Ishikawa (cell line): ENCODE data around the gene ZNF618.

Source experiments
- CEBPB ChIP-seq: IDR thresholded peaks from 2 replicates; pipeline ENCODE4 v1.6.1; 2012
- CREB1 ChIP-seq: IDR thresholded peaks from 2 replicates; pipeline ENCODE4 v1.6.1; 2012; ENCODE audit warnings: low read depth
- EGR1 ChIP-seq: IDR thresholded peaks from 2 replicates; pipeline ENCODE4 v1.6.1; 2012
- EP300 ChIP-seq: IDR thresholded peaks from 2 replicates; pipeline ENCODE4 v1.6.1; 2012; ENCODE audit warnings: borderline replicate concordance
- FOXM1 ChIP-seq: IDR thresholded peaks from 2 replicates; pipeline ENCODE4 v1.6.1; 2012; ENCODE audit warnings: low read depth, borderline replicate concordance
- NFIC ChIP-seq: IDR thresholded peaks from 2 replicates; pipeline ENCODE4 v1.6.1; 2012
- RAD21 ChIP-seq: IDR thresholded peaks from 2 replicates; pipeline ENCODE4 v1.6.1; 2012; ENCODE audit warnings: low read depth
- REST ChIP-seq: IDR thresholded peaks from 2 replicates; pipeline ENCODE4 v1.6.1; 2012; ENCODE audit warnings: low read depth, mild to moderate bottlenecking
- TAF1 ChIP-seq: IDR thresholded peaks from 2 replicates; pipeline ENCODE4 v1.6.1; 2012; ENCODE audit warnings: low read depth, mild to moderate bottlenecking
- TCF12 ChIP-seq: IDR thresholded peaks from 2 replicates; pipeline ENCODE4 v1.6.1; 2012; ENCODE audit warnings: low read depth
- TEAD4 ChIP-seq: IDR thresholded peaks from 2 replicates; pipeline ENCODE4 v1.6.1; 2012
- YY1 ChIP-seq: IDR thresholded peaks from 2 replicates; pipeline ENCODE4 v1.6.1; 2012; ENCODE audit warnings: low read depth
- ZBTB7A ChIP-seq: IDR thresholded peaks from 2 replicates; pipeline ENCODE4 v1.6.1; 2012; ENCODE audit warnings: low read depth
- TF ChIP-seq, protein P1 (sequence below): IDR thresholded peaks from 2 replicates; pipeline ENCODE4 v1.6.1; 2012
- TF ChIP-seq, protein P2 (sequence below): IDR thresholded peaks from 2 replicates; pipeline ENCODE4 v1.6.1; 2012

Gene ZNF618

GRCh38 chr9:114080773-114081440, 204.8 kb downstream of the ZNF618 start:
- no peak for TF ChIP-seq ZBTB7A
- TF ChIP-seq NFIC: no peak
- TF ChIP-seq EP300: no peak
- no peak for TF ChIP-seq FOXM1
- TF ChIP-seq EGR1: no peak
- TF ChIP-seq RAD21: no peak
- no peak for TF ChIP-seq CEBPB
- no peak for TF ChIP-seq TCF12
- TF ChIP-seq TAF1: no peak
- TF ChIP-seq, protein P1, sequence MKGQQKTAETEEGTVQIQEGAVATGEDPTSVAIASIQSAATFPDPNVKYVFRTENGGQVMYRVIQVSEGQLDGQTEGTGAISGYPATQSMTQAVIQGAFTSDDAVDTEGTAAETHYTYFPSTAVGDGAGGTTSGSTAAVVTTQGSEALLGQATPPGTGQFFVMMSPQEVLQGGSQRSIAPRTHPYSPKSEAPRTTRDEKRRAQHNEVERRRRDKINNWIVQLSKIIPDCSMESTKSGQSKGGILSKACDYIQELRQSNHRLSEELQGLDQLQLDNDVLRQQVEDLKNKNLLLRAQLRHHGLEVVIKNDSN: no peak
- TF ChIP-seq REST: no peak
- no peak for TF ChIP-seq CREB1

GRCh38 chr9:114081441-114082016, 205.4 kb downstream of the ZNF618 start:
- TF ChIP-seq, protein P1: no peak
- TF ChIP-seq CEBPB (no peak), CREB1 (no peak), ZBTB7A (no peak), REST (no peak), TCF12 (no peak), YY1 (no peak), NFIC (no peak), TEAD4 (no peak), RAD21 (no peak), EGR1 (no peak), EP300 (no peak), TAF1 (no peak), FOXM1 (no peak)
- TF ChIP-seq, protein P2, sequence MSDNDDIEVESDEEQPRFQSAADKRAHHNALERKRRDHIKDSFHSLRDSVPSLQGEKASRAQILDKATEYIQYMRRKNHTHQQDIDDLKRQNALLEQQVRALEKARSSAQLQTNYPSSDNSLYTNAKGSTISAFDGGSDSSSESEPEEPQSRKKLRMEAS: no peak

DNA sequence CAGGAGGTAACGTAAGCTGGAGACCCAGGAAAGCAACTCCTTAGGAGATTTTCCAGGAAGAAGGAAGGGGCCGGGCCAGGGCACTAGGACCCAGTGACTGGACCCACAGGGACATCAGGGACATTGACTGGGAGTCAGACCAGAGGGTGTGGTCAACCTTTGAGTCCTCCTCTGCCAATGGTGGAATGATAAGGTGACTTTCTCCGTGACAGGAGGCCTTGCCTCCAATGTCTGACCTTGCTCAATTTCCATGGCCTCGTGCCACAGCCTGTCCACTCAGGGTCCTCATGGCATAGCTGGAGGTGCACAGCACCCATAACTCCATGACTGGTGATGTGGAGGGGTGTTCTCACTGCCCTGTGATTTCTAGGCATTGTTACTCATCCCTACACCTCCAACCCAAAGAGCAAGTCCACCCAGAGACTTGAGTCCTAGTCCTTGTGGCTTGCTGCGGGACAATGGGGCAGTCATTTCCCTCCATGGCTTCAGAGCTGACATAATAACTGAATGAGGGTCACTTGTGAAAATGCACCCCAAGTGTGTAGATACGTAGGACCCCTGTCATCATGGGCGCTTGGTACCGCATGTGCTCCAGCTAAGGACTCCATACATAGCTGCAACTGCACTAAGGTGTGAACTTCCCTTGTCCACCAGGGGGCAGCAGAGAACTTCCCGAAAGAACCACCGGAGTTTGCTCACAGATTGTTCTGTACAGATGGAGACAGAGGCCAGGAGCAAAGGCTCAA, 206.1 kb downstream of the ZNF618 start:
- TF ChIP-seq RAD21 (peak; percentile 94), EGR1 (no peak)
- TF ChIP-seq, protein P2: peak; percentile 35; the same call in 1 of the 2 replicates

DNA sequence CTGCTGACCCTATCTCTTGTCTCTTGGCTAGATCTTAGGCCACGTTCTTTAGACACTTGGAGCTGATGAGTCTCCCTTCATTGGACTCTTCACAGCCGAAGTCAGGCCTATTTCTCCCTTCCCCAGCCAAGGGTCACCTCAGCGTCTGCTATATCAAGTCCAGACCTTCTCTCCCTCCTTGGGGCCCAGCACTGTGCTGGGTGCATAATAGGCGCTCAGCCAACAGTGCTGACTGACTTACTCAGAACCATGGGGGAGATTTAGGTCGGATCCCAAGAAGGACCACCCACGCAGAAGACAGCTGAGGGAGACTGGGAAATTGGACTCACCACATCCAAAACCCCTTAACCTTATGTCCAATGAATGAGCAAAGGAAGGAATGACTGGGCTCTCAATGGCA, 207.6 kb downstream of the ZNF618 start:
- TF ChIP-seq NFIC: no peak
- TF ChIP-seq CEBPB: no peak
- no peak for TF ChIP-seq EP300
- no peak for TF ChIP-seq FOXM1
- no peak for TF ChIP-seq TAF1
- TF ChIP-seq ZBTB7A: no peak
- no peak for TF ChIP-seq YY1
- TF ChIP-seq CREB1: no peak

DNA sequence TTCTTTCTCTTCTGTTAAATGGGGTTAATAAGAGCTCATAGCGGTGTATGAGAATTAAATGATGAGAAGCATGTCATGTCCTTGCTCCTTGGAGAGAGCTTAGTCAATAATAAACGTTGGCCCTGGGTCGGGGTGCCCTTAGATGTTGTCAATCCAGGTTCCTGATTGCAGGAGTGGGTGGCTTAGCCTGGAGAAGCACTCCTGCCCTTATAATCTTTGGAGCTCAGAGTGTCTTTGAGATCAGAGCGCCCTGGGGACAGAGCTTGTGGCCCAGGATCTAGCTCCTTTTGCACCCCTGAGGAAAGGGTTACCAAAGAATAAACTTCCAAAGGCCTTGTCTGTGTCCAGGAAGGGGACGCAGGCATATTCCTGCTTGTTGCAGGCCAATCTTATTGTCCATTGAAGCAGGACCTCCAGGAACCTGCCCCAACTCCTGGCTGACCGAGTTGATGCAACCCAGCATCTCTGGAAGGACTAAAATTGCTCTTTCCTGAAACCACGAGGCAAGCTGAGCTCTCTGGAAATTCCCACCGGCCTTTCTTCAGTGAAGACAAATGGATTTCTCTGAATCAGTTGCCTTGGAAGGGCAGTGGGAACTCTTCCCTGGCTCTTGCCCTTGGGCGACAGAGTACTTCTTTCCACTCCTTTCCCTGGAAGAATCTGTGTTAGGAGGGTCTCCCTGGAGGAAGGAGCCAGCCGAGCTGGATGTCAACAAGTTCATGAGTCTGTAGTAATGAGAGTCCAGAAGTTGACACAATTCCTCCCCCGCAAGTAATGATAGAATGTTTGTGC, 208.4 kb downstream of the ZNF618 start:
- TF ChIP-seq ZBTB7A (no peak), TCF12 (no peak), REST (no peak), EGR1 (no peak), YY1 (no peak), NFIC (no peak), TEAD4 (no peak)
- TF ChIP-seq, protein P1: no peak
